NT2/D1 (cell line): ENCODE data around the gene ZNF547.
"Not testable (repeated sequence)": the region's sequence is repeated elsewhere in the genome, so short reads cannot be mapped to it uniquely, and the experiment has no call there.

ENCODE experiments used
- SUZ12 ChIP-seq: IDR thresholded peaks from 2 replicates; pipeline ENCODE4 v1.6.1; 2011; ENCODE audit not compliant: insufficient read length, insufficient read depth; ENCODE audit errors: extremely low read depth
- YY1 ChIP-seq: IDR thresholded peaks from 2 replicates; pipeline ENCODE4 v1.6.1; 2011; ENCODE audit not compliant: insufficient read length, insufficient read depth
- ZNF274 ChIP-seq: IDR thresholded peaks from 2 replicates; pipeline ENCODE4 v1.6.1; 2011; ENCODE audit warnings: mild to moderate bottlenecking, low read depth, low read length

DNA sequence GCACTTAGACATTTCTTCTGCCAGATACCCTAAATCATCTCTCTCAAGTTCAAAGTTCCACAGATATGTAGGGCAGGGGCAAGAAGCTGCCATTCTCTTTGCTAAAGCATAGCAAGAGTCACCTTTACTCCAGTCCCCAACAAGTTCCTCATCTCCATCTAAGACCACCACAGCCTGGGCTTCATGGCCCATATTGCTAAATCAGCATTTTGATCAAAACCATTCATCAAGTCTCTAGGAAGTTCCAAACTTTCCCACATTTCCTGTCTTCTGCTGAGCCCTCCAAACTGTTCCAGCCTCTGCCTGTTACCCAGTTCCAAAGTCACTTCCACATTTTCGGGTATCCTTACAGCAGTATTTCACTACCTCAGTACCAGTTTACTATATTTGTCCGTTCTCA lies 11.3 kb downstream of the ZNF547 start:
- TF ChIP-seq ZNF274, YY1, SUZ12: not testable (repeated sequence)
